Skeletal muscle satellite cell (primary cell): ENCODE data around the gene MVB12A.

ENCODE experiments used
- H3K27me3 ChIP-seq: 2 replicates; pipeline ENCODE4 v1.7.0; 2013; ENCODE audit warnings: low read length; ENCODE audit not compliant: control insufficient read depth, insufficient read depth
- H3K36me3 ChIP-seq: 2 replicates; pipeline ENCODE4 v1.7.0; 2013; ENCODE audit warnings: mild to moderate bottlenecking, control low read depth, low read length; ENCODE audit not compliant: insufficient read depth
- H3K4me1 ChIP-seq: 2 replicates; pipeline ENCODE4 v1.7.0; 2013; ENCODE audit warnings: low read length; ENCODE audit not compliant: control insufficient read depth, insufficient read depth
- H3K4me2 ChIP-seq: 2 replicates; pipeline ENCODE4 v1.7.0; 2013; ENCODE audit warnings: mild to moderate bottlenecking, low read length
- H3K4me3 ChIP-seq: 2 replicates; pipeline ENCODE4 v1.7.0; 2013; ENCODE audit warnings: low read length
- H3K9ac ChIP-seq: 2 replicates; pipeline ENCODE4 v1.7.0; 2013; ENCODE audit warnings: mild to moderate bottlenecking, low read depth, low read length, moderate library complexity
- H3K9me3 ChIP-seq: replicated peaks from 2 replicates; pipeline ENCODE4 v1.7.0; 2013; ENCODE audit warnings: mild to moderate bottlenecking, control low read depth, low read length

Gene MVB12A

DNA sequence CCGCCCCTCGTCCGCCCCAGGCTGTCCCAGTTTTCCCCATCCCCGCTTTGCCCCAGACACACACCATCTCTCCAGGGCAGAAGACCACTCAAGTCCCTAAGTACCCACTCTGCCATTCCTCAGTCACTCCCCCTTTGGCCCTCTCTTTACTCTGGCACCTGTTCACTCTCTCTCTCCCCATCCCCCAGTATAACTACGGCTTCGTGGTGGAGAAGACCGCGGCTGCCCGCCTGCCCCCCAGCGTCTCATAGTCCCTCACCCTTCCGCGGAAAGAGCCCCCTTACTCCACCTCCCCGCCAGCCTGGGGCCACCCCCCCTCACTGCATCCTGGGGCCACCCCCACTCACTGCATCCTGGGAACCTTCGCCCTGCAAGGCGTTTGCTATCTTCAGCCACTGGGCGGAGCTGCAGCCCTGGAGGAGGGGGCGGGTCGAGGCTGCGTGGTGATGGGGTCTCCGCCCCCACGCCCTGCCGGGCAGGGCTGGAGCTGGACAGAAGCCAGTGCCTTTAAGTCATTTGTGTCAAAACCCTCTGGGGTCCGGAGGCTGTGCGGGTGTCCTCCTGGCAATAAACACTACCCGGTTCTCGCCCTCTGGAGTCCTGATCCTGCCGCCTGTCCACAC lies 5.0 kb downstream of the MVB12A start:
- Histone ChIP-seq H3K27me3 (peaks cover 4% of the 10 kb centered on the region), H3K36me3 (peaks cover 5% of the 10 kb centered on the region), H3K4me2 (no peak overlapping the region), H3K9ac (no peak overlapping the region), H3K9me3 (no peaks in the 10 kb centered on the region), H3K4me1 (peaks cover 5% of the 10 kb centered on the region), H3K4me3 (no peak overlapping the region)

DNA sequence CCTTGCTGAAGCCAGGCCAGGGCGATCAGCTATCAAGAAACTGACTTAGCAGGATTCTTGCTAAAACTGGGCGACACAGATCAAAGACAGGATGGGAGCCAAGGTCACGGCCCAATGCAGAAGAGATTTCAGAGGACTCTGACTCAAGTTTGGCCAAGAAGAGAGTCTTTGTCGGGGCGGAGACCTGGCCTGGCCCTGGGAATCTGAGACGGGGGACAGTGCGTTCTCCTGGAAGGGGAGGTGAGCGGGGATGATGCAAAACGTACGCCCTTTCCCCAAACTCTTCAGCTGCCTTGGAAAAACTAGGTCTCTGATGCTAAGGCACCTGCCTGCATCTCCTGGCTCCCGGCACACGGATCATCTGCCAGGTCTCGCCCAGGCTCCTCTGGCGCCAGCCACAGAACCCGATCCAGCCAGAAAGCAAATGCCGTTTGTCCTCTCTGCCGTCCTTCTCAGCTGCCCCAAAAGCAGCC lies 9.8 kb downstream of the MVB12A start:
- no peaks in the 10 kb centered on the region for H3K9me3 ChIP-seq

DNA sequence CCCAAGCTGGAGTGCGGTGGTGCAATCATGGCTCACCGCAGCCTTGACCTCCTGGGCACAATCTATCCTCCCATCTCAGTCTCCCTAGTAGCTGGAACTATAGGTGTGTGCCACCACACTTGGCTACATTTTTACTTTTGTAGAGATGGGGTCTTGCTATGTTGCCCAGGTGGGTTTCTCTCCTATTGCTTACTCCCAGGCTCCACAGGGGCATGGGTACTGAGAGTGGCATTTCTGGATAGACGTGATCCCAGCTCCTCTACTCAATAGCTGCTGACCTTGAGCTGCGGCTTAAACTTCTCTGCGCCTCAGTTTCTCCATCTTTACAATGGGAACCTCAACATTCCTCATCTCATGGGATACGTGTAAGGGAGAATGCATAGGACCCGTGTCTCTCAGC lies 11.6 kb downstream of the MVB12A start:
- H3K9me3 ChIP-seq, result no peaks in the 10 kb centered on the region
- no peaks in the 10 kb centered on the region for H3K36me3 ChIP-seq
- H3K4me3 ChIP-seq, result no peak overlapping the region
- H3K27me3 ChIP-seq, result peaks cover 7% of the 10 kb centered on the region
- H3K4me2 ChIP-seq, result no peak overlapping the region
- H3K9ac ChIP-seq, result no peak overlapping the region
- no peaks in the 10 kb centered on the region for H3K4me1 ChIP-seq

More for the DNA sequence above, 9.8 kb downstream of the MVB12A start:
- Histone ChIP-seq H3K36me3 (no peaks in the 10 kb centered on the region), H3K4me3 (no peak overlapping the region), H3K9ac (no peak overlapping the region), H3K4me1 (no peaks in the 10 kb centered on the region), H3K27me3 (peaks cover 7% of the 10 kb centered on the region), H3K4me2 (peak overlapping the region; percentile 33)

DNA sequence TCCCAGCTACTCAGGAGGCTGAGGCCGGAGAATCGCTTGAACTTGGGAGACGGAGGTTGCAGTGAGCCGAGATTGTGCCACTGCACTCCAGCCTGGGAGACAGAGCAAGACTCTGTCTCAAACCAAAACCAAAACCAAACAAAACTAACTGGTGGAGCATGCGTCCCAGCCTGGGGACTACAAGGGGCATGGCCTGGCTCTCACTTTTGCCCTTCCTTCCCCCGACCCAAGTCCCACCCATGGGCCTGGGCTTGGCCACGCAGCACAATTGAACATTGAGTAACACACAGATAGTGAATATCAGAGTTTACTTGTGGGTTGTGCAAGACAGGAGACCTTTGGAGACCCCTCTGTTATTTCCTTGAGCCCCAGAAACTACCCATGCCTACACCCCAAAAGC lies 15.4 kb downstream of the MVB12A start:
- Histone ChIP-seq H3K36me3 (no peaks in the 10 kb centered on the region), H3K27me3 (peaks cover 4% of the 10 kb centered on the region)

DNA sequence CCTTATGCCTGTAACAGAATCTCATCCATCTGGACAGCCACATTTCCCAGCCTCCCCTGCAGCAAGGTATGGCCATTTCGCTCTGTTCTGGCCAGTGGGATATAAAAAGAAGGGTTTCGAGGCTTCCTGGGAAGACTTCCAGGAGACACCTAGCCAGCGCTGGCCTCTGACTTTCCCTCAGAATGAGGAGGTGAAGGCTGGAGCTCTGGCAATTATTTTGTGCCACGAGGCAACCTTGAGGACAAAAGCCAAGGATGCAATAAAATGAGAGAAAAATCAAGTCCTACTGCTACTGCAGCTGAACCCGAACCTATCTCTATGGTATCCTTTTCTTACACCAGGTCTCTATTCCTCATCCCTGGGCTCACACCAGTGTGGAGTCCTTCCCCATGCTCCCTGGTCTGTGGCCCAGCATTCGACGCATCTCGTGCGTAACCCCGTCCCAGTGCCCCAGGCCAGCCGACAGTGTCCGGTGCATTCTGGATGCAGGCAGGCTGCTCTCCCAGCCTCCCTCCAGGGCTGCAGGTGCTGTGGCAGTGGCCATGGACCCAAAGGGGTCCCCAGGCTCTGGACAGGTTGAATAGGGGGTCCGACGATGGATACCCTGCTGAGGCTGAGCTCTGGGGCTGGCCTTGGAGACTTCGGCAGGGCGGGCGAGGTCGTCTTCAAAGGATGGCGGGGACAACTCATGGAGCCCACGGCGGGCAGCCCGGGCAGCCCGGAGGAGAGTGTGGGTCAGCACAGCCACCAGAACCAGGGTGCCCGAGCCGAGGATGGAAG lies 16.4 kb downstream of the MVB12A start:
- Histone ChIP-seq H3K27me3 (peaks cover 4% of the 10 kb centered on the region), H3K9me3 (peaks cover 1% of the 10 kb centered on the region), H3K4me3 (no peak overlapping the region), H3K4me2 (no peak overlapping the region), H3K36me3 (no peaks in the 10 kb centered on the region), H3K4me1 (no peaks in the 10 kb centered on the region), H3K9ac (no peak overlapping the region)

More for the DNA sequence above, 15.4 kb downstream of the MVB12A start:
- Histone ChIP-seq H3K9me3 (no peaks in the 10 kb centered on the region), H3K4me2 (no peak overlapping the region), H3K4me1 (no peaks in the 10 kb centered on the region), H3K4me3 (no peak overlapping the region), H3K9ac (no peak overlapping the region)

DNA sequence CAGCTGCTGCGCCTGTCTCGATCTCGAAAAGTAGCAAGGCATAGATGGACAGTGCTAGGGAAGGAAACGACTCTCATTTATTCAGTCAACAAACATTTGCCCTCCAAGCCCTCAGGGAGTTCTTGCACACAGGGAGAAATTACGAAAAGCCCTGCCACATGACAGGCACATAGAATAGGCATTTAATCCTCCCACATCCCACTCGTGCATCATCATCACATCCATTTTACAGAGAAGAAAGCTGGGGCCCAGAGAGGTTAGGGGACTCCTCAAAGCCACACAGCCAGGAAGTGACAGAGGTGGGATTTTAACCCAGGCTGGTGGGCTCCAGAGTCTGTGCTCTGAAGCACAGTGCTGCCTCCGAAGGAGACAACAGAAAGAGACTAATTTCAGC lies 17.0 kb downstream of the MVB12A start:
- H3K36me3 ChIP-seq, result no peaks in the 10 kb centered on the region
- H3K27me3 ChIP-seq, result peaks cover 4% of the 10 kb centered on the region
- H3K4me1 ChIP-seq, result no peaks in the 10 kb centered on the region
- peaks cover 5% of the 10 kb centered on the region for H3K9me3 ChIP-seq
- H3K4me3 ChIP-seq, result no peak overlapping the region
- H3K4me2 ChIP-seq, result no peak overlapping the region
- no peak overlapping the region for H3K9ac ChIP-seq

DNA sequence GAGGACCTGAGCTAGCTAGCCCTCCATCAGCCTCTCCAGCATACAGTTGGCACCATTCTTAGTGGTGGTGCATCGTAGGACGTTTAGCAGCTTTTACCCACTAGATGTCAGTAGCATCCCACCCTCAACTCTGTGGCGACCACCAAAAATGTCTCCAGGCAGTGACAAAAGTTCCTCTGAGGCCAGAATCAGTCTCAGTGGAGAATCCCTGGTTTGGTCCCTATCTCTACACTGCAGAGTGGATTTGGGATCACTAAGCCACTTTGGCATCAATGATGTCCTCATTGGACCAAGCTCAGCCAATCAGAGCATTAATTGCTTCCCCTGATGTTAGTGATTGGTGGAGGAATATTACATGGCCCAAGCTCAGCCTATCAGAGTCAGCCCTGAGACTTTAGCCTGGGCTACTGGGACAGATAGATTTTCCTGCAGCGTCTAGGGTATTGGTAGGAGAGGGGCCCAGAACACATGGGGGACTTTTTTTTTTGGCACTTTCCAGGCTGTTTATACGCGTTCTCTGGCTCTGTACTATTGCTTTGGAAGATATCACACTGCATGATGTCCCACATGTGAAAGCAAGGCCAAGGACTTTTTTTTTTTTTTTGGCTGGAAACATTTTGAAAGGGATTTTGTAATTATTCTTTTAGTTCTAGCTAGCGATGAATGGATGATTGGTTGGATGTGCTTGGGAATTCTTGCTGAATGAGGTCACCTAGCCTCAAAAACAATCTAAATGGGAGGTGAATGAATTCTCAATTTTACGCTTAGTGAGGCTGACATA lies 21.6 kb downstream of the MVB12A start:
- Histone ChIP-seq H3K9ac (no peak overlapping the region), H3K4me1 (no peaks in the 10 kb centered on the region), H3K4me3 (no peak overlapping the region), H3K36me3 (no peaks in the 10 kb centered on the region), H3K27me3 (peaks cover 9% of the 10 kb centered on the region), H3K9me3 (peaks cover 5% of the 10 kb centered on the region), H3K4me2 (no peak overlapping the region)

DNA sequence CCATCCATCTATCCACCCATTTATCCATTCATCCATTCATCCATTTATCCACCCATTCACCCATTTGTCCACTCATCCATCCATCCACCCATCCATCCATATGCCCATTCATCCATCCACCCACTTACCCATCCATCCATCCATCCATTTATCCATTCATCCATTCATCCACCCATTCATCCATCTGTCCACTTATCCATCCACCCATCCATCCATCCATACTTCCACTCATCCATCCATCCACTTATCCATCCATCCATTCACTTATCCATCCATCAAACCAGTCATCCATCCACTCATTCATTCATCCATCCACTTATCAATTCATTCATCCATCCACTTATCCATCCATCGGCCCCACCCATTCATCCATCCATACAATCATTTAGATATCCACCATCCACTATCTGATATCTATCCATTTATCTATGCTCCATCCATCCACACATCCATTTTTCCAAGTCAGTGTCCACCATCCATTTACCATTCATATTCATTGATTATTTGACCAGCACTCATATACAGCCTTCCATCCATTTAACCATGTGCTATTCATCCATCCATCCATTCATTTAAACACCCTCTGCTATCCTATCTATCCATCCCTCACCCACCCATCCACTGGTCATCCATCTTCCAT lies 25.8 kb downstream of the MVB12A start:
- Histone ChIP-seq H3K9me3 (peaks cover 5% of the 10 kb centered on the region), H3K4me3 (no peak overlapping the region), H3K9ac (no peak overlapping the region), H3K36me3 (no peaks in the 10 kb centered on the region), H3K4me1 (no peaks in the 10 kb centered on the region), H3K27me3 (peaks cover 19% of the 10 kb centered on the region), H3K4me2 (no peak overlapping the region)

DNA sequence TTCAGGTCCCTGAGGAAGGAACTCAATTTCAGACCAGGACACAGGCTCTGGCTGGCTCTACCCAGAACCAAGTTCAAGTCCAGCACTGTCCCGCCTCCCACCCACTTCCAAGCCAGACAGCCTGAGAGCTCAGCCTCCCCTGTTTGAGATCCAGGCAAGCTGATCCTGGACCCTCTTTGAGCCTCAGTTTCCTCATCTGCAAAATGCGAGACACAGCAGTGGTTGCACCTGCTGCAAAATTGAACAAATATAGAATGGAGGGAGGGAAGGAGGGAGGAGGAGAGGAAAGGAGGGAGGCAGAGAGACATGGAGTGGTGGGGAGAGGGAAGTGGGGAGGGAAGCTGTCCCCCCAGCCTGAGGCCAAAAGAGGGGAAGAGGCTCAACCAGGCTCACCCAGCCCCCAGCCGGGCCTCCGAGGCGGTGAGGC lies 27.9 kb downstream of the MVB12A start:
- Histone ChIP-seq H3K27me3 (peaks cover 25% of the 10 kb centered on the region), H3K4me3 (peak overlapping the region; percentile 59), H3K9me3 (no peaks in the 10 kb centered on the region), H3K36me3 (no peaks in the 10 kb centered on the region), H3K4me2 (peak overlapping the region; percentile 74), H3K4me1 (no peaks in the 10 kb centered on the region), H3K9ac (no peak overlapping the region)

DNA sequence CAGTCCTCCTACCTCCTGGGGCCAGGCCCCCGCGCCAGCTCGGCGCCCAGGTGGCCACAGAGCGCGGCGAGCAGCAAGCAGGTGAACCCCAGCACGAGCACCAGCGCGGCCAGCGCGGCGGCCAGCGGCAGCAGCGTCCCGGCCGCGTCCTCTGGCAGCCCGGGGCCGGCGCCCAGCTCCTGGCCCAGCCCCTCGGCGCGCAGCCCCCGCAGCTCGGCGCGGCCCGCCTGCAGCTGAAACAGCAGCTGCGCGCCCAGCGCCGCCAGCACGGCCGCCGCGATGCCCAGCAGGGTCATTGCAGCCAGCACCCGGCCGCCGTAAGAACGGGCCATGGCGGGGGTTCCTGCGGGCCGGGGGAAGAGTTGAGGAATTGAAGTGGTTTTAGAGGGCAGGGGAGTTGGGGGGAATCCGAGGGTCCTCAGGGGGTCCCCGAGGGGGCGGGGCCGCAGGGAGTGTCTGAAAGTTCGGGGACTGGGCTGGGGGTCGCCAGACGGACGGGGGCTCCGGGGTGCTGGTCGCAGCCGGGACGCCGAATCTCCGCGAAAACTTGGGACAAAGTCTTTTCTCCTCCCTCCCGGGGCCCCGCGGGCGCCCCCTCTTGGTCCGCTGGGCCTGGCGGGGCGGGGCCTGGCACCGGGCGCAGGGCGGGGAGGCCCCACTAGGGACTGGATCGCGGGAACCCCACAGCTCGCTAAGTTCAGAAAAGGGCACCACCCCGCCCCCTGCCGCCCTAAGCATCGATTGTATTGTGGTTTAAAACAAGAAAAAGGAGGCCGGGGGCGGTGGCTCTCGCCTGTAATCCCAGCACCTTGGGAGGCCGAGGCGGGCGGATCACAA lies 28.5 kb downstream of the MVB12A start, which contains the start of gene TMEM221:
Gene TMEM221 (minus strand): TSS at position 538 of the 837 bp plus-strand sequence. CDS start 206 bp downstream, at position 332.
- Histone ChIP-seq H3K4me2 (peak within 1 kb of the TSS; percentile 74), H3K36me3 (no peaks in the 10 kb centered on the region), H3K9ac (no peak within 1 kb of the TSS), H3K27me3 (peaks cover 25% of the 10 kb centered on the region), H3K9me3 (no peaks in the 10 kb centered on the region), H3K4me3 (peak within 1 kb of the TSS; percentile 59), H3K4me1 (no peaks in the 10 kb centered on the region)
